Kidney epithelial cell (primary cell): ENCODE data around the gene VWA1. TPM values are rescaled to one million over a fixed set of nuclear protein-coding genes. Genes with fewer than 3 reads are reported as not detected.

Experiments
- DNase-seq: peaks from one replicate; pipeline ENCODE4 v3.0.0-alpha.2; 2010; ENCODE audit warnings: low read depth
- H3K27me3 ChIP-seq: 2 replicates; pipeline ENCODE4 v1.6.0; 2011; ENCODE audit warnings: low read length; ENCODE audit not compliant: control insufficient read depth, insufficient read depth
- H3K36me3 ChIP-seq: 2 replicates; pipeline ENCODE4 v1.5.1; 2011; ENCODE audit warnings: low read length; ENCODE audit not compliant: control insufficient read depth, insufficient read depth
- H3K4me3 ChIP-seq: 2 replicates; pipeline ENCODE4 v1.5.1; 2011; ENCODE audit warnings: low read depth, mild to moderate bottlenecking, control low read depth, low read length
- CTCF ChIP-seq: IDR thresholded peaks from 2 replicates; pipeline ENCODE4 v1.5.1; 2011; ENCODE audit warnings: mild to moderate bottlenecking, moderate library complexity, low read length, control low read depth, inconsistent platforms; ENCODE audit not compliant: insufficient read depth, poor library complexity, severe bottlenecking
- total RNA-seq: library from RNA; depleted of rRNA; stranded (reverse); fragments of >200 nt; gene quantifications from 2 replicates; pipeline ENCODE4 v1.2.3, GENCODE V29; 2015

VWA1 gene
- total RNA-seq, 1 donor from 2014 or later = 27.6 TPM

GRCh38 chr1:1432951-1433803, 2.3 kb upstream of the VWA1 start:
- DNase-seq = no peak
- no peak for TF ChIP-seq CTCF
- H3K4me3 ChIP-seq = no peak overlapping the region
- no peaks in the 10 kb centered on the region for H3K27me3 ChIP-seq
- no peaks in the 10 kb centered on the region for H3K36me3 ChIP-seq

DNA sequence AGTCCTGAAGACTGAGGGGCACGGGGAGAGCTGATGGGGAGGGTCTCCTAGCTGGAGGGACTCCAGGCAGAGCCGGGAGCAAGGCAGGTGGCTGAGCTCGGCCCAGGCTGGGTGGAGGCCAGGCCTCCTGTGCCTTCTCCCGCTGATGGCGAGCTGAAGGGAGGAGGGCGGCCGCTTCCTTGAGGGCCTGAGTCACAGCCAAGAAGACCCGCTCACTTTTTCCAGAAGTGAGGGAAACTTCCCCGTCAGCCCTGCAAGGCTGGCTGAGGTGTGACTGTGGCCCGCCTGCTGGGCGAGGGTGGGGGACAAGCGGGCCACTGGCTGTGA, 1.7 kb upstream of the VWA1 start:
- no peak for TF ChIP-seq CTCF
- no peaks in the 10 kb centered on the region for H3K36me3 ChIP-seq
- no peaks in the 10 kb centered on the region for H3K27me3 ChIP-seq
- H3K4me3 ChIP-seq = no peak overlapping the region
- DNase-seq = no peak

GRCh38 chr1:1434131-1434823, 1.2 kb upstream of the VWA1 start:
- Histone ChIP-seq H3K36me3 (no peaks in the 10 kb centered on the region), H3K27me3 (no peaks in the 10 kb centered on the region), H3K4me3 (no peak overlapping the region)
- TF ChIP-seq CTCF = no peak
- no peak for DNase-seq

DNA sequence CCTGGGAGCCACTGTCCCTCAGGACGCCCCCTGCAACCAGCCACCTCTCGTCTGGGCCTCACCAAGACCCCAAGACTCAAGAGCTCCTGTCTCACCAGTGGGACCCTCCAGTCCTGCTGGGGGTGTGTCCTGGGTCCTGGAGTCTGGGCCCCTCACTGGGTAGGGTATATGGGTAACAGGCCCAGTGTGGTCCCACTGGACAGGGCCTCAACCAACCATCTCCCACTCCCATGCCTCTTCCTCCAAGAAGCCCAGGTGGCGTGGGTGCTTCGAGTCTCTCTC, 725 bp upstream of the VWA1 start:
- DNase-seq = no peak
- no peak for TF ChIP-seq CTCF
- Histone ChIP-seq H3K4me3 (no peak overlapping the region), H3K27me3 (no peaks in the 10 kb centered on the region), H3K36me3 (no peaks in the 10 kb centered on the region)

GRCh38 chr1:1435911-1436629, 580 bp downstream of the VWA1 start:
- H3K27me3 ChIP-seq = no peaks in the 10 kb centered on the region
- DNase-seq = no peak
- TF ChIP-seq CTCF = no peak
- H3K36me3 ChIP-seq = no peaks in the 10 kb centered on the region
- H3K4me3 ChIP-seq = peak overlapping the region; percentile 53

DNA sequence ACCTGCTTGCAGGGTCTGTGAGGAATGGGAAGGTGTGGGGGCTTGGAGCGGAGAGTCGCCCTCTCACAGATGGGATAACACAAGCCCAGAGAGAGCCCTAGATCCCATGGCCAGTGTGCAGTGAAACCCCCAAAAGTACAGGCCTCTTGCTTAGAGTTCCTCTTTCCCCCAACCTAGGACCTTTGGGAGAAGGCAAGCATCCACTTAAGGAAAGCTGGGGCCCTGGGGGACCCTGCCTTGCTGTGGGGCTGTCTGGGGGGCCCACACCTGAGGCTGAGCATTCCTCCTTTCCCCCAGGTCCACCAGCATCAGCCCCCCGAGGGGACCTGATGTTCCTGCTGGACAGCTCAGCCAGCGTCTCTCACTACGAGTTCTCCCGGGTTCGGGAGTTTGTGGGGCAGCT, 1.1 kb downstream of the VWA1 start:
- peak overlapping the region; percentile 53 for H3K4me3 ChIP-seq
- H3K27me3 ChIP-seq = no peaks in the 10 kb centered on the region
- no peak for TF ChIP-seq CTCF
- H3K36me3 ChIP-seq = no peaks in the 10 kb centered on the region
- DNase-seq = no peak
